Esophagus muscularis mucosa (tissue), 4 donors: ENCODE data around the gene GRID2. TPM values are rescaled to one million over a fixed set of nuclear protein-coding genes. Genes with fewer than 3 reads are reported as not detected.

Experiments used
- DNase-seq: peaks from one replicate; pipeline ENCODE4 v3.0.0-alpha.2; 2017; ENCODE audit errors: extremely low spot score
- H3K27ac ChIP-seq, 4 donors: fragments of 200-600 bp; sonication (generic); replicated peaks in 1 of 4; 1 replicate in 3 of 4; 2 replicates in 1 of 4; pipeline ENCODE4 v1.5.1; 2016 to 2019; ENCODE audit warnings: mild to moderate bottlenecking in 1 of 4
- H3K27me3 ChIP-seq, 4 donors: fragments of 200-600 bp; sonication (generic); one replicate each; pipeline versions ENCODE4 v1.5.1 to v1.6.0; 2016 to 2019
- H3K36me3 ChIP-seq, 4 donors: fragments of 200-600 bp; sonication (generic); one replicate each; pipeline ENCODE4 v1.5.1; 2016 to 2019
- H3K4me1 ChIP-seq, 4 donors: fragments of 200-600 bp; sonication (generic); one replicate each; pipeline ENCODE4 v1.5.1; 2016 to 2019
- H3K4me3 ChIP-seq, 4 donors: fragments of 200-600 bp; sonication (generic); 1 replicate in 2 of 4; 2 replicates in 2 of 4; pipeline ENCODE4 v1.5.1; 2016 to 2019; ENCODE audit warnings: mild to moderate bottlenecking in 4 of 4, moderate library complexity in 1 of 4
- H3K9me3 ChIP-seq, 4 donors: fragments of 200-600 bp; sonication (generic); 1 replicate in 3 of 4; 2 replicates in 1 of 4; pipeline ENCODE4 v1.5.1; 2016 to 2019
- EP300 ChIP-seq: sonication (generic); formaldehyde crosslinking; IDR thresholded peaks from one replicate; pipeline ENCODE4 v1.6.1; 2017; ENCODE audit warnings: antibody characterized with exemption
- POLR2A ChIP-seq: fragments of 450-650 bp; IDR thresholded peaks from one replicate; pipeline ENCODE4 v1.6.1; 2017; ENCODE audit warnings: antibody characterized with exemption, moderate library complexity, mild to moderate bottlenecking, low read depth
- POLR2AphosphoS5 ChIP-seq, 2 donors: sonication (generic); formaldehyde crosslinking; IDR thresholded peaks; one replicate each; pipeline ENCODE4 v1.6.1; 2017; ENCODE audit warnings: antibody characterized with exemption in 2 of 2
- WGBS: methylation state at CpG from one replicate; pipeline ENCODE4 v1.1.5; 2018; 5-methylcytosine and 5-hydroxymethylcytosine counted together
- intact Hi-C: fragments of 100-400 bp; cut with DNase I; formaldehyde crosslinking; loops from one replicate; pipeline ENCODE4 v1.15.1; 2023
- total RNA-seq, 4 donors: library from RNA; depleted of rRNA; stranded (reverse); fragments of >200 nt; gene quantifications; one replicate each; pipeline versions ENCODE4 v1.1.0 to v1.2.1, GENCODE V29; 2016
- TF ChIP-seq, protein P1 (sequence below), 3 experiments: fragments of 200-600 bp in 2 of 3; fragments of 450-650 bp in 1 of 3; sonication (generic) in 2 of 3; IDR thresholded peaks; one replicate each; pipeline ENCODE4 v1.5.1; 2017 to 2019; ENCODE audit warnings: antibody characterized with exemption in 3 of 3, mild to moderate bottlenecking in 2 of 3, moderate library complexity in 1 of 3

Gene GRID2
- total RNA-seq, 4 donors from 2014 or later, result 0.06 to 0.17 TPM; not detected in 2

DNA sequence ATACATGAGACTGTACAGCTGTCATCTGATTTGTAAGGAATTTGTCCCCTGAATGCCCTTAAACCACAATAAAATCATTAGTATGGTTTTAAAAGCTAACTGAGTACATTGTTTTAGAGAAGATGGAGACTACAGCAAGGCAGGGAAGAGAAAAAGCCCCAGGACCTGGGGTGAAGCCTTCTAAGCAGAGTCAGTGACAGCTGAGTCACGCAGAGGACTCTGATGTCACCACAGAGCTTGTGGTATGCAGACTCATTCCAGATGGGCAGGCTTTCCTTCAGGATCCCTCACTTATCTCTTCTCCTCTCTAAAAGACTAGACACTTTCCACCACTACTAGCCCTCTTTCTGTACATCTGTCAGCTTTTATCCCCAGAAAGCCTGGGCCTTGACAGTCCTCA lies 1427.7 kb downstream of the GRID2 start:
- Histone ChIP-seq H3K4me1 (no peaks in the 10 kb centered on the region), H3K27ac (no peak overlapping the region), H3K9me3 (no peaks in the 10 kb centered on the region), H3K4me3 (no peak overlapping the region), H3K27me3 (no peaks in the 10 kb centered on the region), H3K36me3 (no peaks in the 10 kb centered on the region)
- no peak for DNase-seq
- intact Hi-C loops, result no loop called here
- 50% methylated on average over 1 of the region's 1 CpG for WGBS
- TF ChIP-seq POLR2AphosphoS5 (IDR thresholded peaks at IDR 0.05), result no peak

DNA sequence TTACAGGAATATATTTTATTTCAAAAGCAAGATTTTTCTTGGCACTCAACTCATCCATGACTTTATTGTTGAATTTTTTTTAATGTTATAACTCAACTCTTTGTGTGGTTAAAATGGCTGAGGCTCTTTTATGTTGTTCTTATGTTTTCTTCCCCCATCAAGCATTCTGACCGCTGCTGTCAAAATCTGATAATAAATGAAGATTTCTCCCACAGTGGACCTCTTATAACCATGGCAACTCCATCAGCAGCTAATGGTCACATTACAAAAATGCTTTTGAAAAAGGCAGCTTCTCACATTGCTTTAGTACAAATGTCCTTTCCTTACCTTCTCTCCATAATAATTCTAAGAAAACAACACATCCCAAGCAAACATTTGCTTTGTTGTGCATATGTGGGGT lies 1428.7 kb downstream of the GRID2 start:
- Histone ChIP-seq H3K27ac (no peak overlapping the region), H3K4me3 (no peak overlapping the region), H3K4me1 (no peaks in the 10 kb centered on the region), H3K36me3 (no peaks in the 10 kb centered on the region), H3K27me3 (no peaks in the 10 kb centered on the region), H3K9me3 (no peaks in the 10 kb centered on the region)
- 79% methylated on average over 1 of the region's 1 CpG for WGBS
- DNase-seq, result no peak
- intact Hi-C loops, result no loop called here
- TF ChIP-seq, protein P1, sequence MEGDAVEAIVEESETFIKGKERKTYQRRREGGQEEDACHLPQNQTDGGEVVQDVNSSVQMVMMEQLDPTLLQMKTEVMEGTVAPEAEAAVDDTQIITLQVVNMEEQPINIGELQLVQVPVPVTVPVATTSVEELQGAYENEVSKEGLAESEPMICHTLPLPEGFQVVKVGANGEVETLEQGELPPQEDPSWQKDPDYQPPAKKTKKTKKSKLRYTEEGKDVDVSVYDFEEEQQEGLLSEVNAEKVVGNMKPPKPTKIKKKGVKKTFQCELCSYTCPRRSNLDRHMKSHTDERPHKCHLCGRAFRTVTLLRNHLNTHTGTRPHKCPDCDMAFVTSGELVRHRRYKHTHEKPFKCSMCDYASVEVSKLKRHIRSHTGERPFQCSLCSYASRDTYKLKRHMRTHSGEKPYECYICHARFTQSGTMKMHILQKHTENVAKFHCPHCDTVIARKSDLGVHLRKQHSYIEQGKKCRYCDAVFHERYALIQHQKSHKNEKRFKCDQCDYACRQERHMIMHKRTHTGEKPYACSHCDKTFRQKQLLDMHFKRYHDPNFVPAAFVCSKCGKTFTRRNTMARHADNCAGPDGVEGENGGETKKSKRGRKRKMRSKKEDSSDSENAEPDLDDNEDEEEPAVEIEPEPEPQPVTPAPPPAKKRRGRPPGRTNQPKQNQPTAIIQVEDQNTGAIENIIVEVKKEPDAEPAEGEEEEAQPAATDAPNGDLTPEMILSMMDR (IDR thresholded peaks at IDR 0.05), result no peak
- no peak for TF ChIP-seq EP300

DNA sequence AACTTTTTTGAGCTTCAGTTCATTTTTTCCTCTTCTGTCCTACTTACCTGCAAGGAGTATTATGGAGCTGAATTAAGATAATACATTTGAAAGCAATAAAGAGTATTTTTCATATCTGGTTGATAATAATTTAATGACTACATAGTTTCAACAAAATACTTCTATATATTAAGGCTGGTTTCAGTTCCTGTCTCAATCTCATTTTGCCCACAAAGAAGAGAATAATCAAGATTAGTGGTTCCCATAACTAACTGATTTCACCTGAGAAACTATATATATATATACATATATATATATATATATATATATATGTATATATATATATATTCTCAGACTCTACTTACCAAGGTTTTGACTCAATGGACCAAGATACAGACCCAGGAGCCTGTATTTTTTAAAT lies 1437.1 kb downstream of the GRID2 start:
- Histone ChIP-seq H3K36me3 (no peaks in the 10 kb centered on the region), H3K9me3 (peaks cover 0 to 7% (median 0%) of the 10 kb centered on the region in 4 donors), H3K4me1 (no peaks in the 10 kb centered on the region), H3K27me3 (no peaks in the 10 kb centered on the region), H3K27ac (no peak overlapping the region), H3K4me3 (no peak overlapping the region)
- intact Hi-C loops, result no loop called here
- no peak for TF ChIP-seq EP300
- TF ChIP-seq, protein P1 (IDR thresholded peaks at IDR 0.05), result no peak
- no peak for TF ChIP-seq POLR2AphosphoS5 (IDR thresholded peaks at IDR 0.05)
- no peak for DNase-seq

DNA sequence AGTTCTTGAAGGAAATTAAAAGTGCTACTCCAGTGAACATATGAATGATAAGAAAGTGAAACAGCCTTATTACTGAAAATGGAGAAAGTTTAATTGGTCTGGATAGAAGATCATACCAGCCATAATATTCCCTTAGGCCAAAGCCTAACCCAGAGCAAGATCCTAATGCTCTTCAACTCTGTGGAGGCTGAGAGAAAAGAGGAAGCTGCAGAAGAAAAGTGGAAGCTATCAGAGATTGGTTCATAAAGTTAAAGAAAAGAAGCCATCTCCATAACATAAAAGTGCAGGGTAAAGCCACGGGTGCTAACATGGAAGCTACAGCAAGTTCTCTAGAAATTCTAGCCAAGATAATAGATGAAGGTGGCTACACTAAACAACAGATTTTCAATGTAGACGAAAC lies 1439.3 kb downstream of the GRID2 start:
- TF ChIP-seq, protein P1 (IDR thresholded peaks at IDR 0.05), result no peak
- TF ChIP-seq EP300, result no peak
- TF ChIP-seq POLR2A, result no peak
- no peak for TF ChIP-seq POLR2AphosphoS5 (IDR thresholded peaks at IDR 0.05)
- intact Hi-C loops, result no loop called here
- Histone ChIP-seq H3K36me3 (no peaks in the 10 kb centered on the region), H3K4me1 (no peaks in the 10 kb centered on the region), H3K9me3 (peaks cover 0 to 7% (median 0%) of the 10 kb centered on the region in 4 donors), H3K27ac (no peak overlapping the region), H3K27me3 (no peaks in the 10 kb centered on the region), H3K4me3 (no peak overlapping the region)
- no peak for DNase-seq
- 85% methylated on average over 2 of the region's 2 CpGs for WGBS

DNA sequence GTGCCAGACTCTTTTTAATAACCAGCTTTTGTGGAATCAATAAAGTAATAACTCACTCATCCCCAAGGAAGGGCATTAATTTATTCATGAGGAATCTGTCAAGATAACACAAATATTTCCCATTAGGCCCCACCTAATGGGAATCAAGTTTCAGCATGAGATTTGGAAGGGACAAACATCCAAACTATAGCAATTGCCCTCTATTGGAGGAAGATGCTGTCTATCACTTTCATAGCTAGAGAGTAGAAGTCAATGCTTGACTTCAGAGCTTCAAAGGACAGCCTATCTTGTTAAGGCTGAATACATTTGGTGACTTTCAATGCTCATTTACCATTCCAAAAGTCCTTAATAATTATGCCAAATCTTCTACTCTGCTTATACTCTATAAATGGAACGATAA lies 1439.9 kb downstream of the GRID2 start:
- H3K4me3 ChIP-seq, result no peak overlapping the region
- WGBS, result 92% methylated on average over 1 of the region's 1 CpG
- H3K4me1 ChIP-seq, result no peaks in the 10 kb centered on the region
- TF ChIP-seq, protein P1 (IDR thresholded peaks at IDR 0.05), result no peak
- TF ChIP-seq EP300 (no peak), POLR2A (no peak), POLR2AphosphoS5 (IDR thresholded peaks at IDR 0.05) (no peak)
- intact Hi-C loops, result no loop called here
- H3K27ac ChIP-seq, result no peak overlapping the region
- H3K36me3 ChIP-seq, result no peaks in the 10 kb centered on the region
- H3K27me3 ChIP-seq, result no peaks in the 10 kb centered on the region
- peaks cover 0 to 7% (median 0%) of the 10 kb centered on the region in 4 donors for H3K9me3 ChIP-seq
- DNase-seq, result no peak
